Upper lobe of right lung (tissue), 1 donor: ENCODE data around the gene SEMA3A. TPM values are rescaled to one million over a fixed set of nuclear protein-coding genes. Genes with fewer than 3 reads are reported as not detected.
"Not testable (repeated sequence)": the region's sequence is repeated elsewhere in the genome, so short reads cannot be mapped to it uniquely, and the experiment has no call there.

Experiments
- ATAC-seq: fragments of 200-7000 bp; cut with Tn5 transposase; one replicate; pipeline ENCODE4 v1.9.1; 2020; ENCODE audit warnings: mild to moderate bottlenecking, moderate library complexity
- DNase-seq: peaks from one replicate; pipeline ENCODE4 v3.0.0-alpha.2; 2020
- H3K27ac ChIP-seq: fragments of 200-600 bp; one replicate; pipeline ENCODE4 v1.8.0; 2022
- H3K27me3 ChIP-seq: fragments of 200-600 bp; one replicate; pipeline ENCODE4 v1.8.0; 2022; ENCODE audit warnings: mild to moderate bottlenecking
- H3K36me3 ChIP-seq: fragments of 200-600 bp; one replicate; pipeline ENCODE4 v1.8.0; 2022
- H3K4me1 ChIP-seq: fragments of 200-600 bp; one replicate; pipeline ENCODE4 v1.8.0; 2022
- H3K4me3 ChIP-seq: fragments of 200-600 bp; one replicate; pipeline ENCODE4 v1.8.0; 2022; ENCODE audit warnings: mild to moderate bottlenecking
- H3K9me3 ChIP-seq: fragments of 200-600 bp; one replicate; pipeline ENCODE4 v1.8.0; 2022
- intact Hi-C: fragments of 100-400 bp; cut with DNase I; formaldehyde crosslinking; loops from one replicate; pipeline ENCODE4 v1.11.0; 2022
- total RNA-seq: library from RNA; stranded (reverse); fragmentation: NEBNext Ultra II Directional; extraction: Animal tissue kit (Norgen Biotek cat#: 25700); gene quantifications from one replicate; pipeline ENCODE4 v1.2.1, GENCODE V29; 2021
- TF ChIP-seq, protein P1 (sequence below): fragments of 200-600 bp; IDR thresholded peaks from one replicate; pipeline ENCODE4 v1.8.0; 2022; ENCODE audit warnings: antibody characterized with exemption
- donor health status: DM: no; HTN: yes; CAD: no; lungs with severe emphysema.

Gene SEMA3A
- total RNA-seq, 1 donor from 2014 or later: 12.0 TPM

- Histone ChIP-seq H3K36me3 (no peaks in the 10 kb centered on the region), H3K4me3 (no peak overlapping the region), H3K9me3 (no peaks in the 10 kb centered on the region), H3K4me1 (no peaks in the 10 kb centered on the region), H3K27me3 (no peaks in the 10 kb centered on the region), H3K27ac (no peak overlapping the region)
- DNase-seq: no peak
- ATAC-seq: no peak
- TF ChIP-seq, protein P1, sequence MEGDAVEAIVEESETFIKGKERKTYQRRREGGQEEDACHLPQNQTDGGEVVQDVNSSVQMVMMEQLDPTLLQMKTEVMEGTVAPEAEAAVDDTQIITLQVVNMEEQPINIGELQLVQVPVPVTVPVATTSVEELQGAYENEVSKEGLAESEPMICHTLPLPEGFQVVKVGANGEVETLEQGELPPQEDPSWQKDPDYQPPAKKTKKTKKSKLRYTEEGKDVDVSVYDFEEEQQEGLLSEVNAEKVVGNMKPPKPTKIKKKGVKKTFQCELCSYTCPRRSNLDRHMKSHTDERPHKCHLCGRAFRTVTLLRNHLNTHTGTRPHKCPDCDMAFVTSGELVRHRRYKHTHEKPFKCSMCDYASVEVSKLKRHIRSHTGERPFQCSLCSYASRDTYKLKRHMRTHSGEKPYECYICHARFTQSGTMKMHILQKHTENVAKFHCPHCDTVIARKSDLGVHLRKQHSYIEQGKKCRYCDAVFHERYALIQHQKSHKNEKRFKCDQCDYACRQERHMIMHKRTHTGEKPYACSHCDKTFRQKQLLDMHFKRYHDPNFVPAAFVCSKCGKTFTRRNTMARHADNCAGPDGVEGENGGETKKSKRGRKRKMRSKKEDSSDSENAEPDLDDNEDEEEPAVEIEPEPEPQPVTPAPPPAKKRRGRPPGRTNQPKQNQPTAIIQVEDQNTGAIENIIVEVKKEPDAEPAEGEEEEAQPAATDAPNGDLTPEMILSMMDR: no peak
- intact Hi-C loops: no loop called here
Measured at GRCh38 chr7:84069999-84070500, 124.5 kb downstream of the SEMA3A start.

GRCh38 chr7:84069033-84069432 is 125.6 kb downstream of the SEMA3A start:
- Histone ChIP-seq H3K27me3 (no peaks in the 10 kb centered on the region), H3K36me3 (no peaks in the 10 kb centered on the region), H3K4me3 (no peak overlapping the region), H3K27ac (no peak overlapping the region), H3K9me3 (no peaks in the 10 kb centered on the region), H3K4me1 (no peaks in the 10 kb centered on the region)
- ATAC-seq: no peak
- intact Hi-C loops: no loop called here
- TF ChIP-seq, protein P1: no peak
- DNase-seq: no peak

DNA sequence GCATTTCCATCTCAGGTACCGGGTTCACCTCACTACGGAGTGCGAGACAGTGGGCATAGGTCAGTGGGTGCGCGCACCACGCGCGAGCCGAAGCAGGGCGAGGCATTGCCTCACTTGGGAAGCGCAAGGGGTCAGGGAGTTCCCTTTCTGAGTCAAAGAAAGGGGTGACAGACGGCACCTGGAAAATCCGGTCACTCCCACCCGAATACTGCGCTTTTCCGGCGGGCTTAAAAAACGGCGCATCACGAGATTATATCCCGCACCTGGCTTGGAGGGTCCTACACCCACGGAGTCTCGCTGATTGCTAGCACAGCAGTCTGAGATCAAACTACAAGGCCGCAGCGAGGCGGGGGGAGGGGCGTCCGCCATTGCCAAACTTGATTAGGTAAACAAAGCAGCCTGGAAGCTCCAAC is 132.1 kb downstream of the SEMA3A start:
- H3K4me1 ChIP-seq, DNase-seq, H3K9me3 ChIP-seq, H3K27me3 ChIP-seq, H3K36me3 ChIP-seq, intact Hi-C loops, H3K27ac ChIP-seq, ATAC-seq, H3K4me3 ChIP-seq: not testable (repeated sequence)

DNA sequence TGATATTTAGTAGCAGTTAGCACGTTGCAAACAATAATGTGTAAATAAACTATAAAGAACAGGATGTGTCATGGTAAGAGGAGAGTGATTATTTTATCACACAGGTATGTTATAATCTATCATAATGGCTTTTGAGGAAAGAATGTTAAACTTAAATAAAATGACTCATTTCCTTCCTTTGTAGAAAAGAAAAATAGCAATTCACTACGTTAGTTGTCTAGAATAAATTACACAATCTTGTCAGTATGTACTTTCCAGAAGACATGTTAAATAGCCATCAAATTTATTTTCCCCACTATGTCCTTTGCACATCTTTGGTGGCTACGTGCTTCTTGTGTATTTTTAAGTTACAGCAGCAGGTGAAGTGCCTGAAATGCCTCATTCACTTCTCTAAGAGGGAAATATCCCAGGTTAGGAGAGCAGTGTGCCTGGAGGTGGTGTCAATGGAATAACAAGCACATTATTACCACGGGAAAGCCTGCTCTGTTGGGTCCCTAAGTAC is 133.8 kb downstream of the SEMA3A start:
- Histone ChIP-seq H3K27ac (no peak overlapping the region), H3K4me1 (no peaks in the 10 kb centered on the region), H3K4me3 (no peak overlapping the region), H3K36me3 (no peaks in the 10 kb centered on the region), H3K9me3 (no peaks in the 10 kb centered on the region), H3K27me3 (no peaks in the 10 kb centered on the region)
- TF ChIP-seq, protein P1: no peak
- no peak for DNase-seq
- ATAC-seq: no peak
- intact Hi-C loops: no loop called here

DNA sequence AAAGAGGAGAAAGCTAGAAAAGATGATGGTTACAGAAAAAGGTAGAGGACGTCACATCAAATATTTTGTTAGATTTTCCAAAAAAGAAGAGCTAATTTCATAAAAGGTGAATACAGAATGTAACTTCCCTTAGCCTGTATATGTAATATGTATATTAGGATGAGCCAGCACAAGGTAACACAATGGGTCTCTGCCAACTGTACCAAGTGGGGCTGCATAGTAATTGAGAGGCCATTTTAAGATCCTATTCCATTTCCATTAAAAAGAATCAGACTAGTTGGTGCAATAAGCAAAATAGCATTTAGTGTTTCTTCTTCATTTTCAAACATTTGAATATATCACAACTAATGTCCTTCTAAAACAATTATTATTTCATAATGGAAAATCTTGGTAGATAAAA is 134.6 kb downstream of the SEMA3A start:
- ATAC-seq: no peak
- no peak for DNase-seq
- TF ChIP-seq, protein P1: no peak
- Histone ChIP-seq H3K27ac (no peak overlapping the region), H3K27me3 (no peaks in the 10 kb centered on the region), H3K36me3 (no peaks in the 10 kb centered on the region), H3K9me3 (no peaks in the 10 kb centered on the region), H3K4me1 (no peaks in the 10 kb centered on the region), H3K4me3 (no peak overlapping the region)
- intact Hi-C loops: no loop called here

DNA sequence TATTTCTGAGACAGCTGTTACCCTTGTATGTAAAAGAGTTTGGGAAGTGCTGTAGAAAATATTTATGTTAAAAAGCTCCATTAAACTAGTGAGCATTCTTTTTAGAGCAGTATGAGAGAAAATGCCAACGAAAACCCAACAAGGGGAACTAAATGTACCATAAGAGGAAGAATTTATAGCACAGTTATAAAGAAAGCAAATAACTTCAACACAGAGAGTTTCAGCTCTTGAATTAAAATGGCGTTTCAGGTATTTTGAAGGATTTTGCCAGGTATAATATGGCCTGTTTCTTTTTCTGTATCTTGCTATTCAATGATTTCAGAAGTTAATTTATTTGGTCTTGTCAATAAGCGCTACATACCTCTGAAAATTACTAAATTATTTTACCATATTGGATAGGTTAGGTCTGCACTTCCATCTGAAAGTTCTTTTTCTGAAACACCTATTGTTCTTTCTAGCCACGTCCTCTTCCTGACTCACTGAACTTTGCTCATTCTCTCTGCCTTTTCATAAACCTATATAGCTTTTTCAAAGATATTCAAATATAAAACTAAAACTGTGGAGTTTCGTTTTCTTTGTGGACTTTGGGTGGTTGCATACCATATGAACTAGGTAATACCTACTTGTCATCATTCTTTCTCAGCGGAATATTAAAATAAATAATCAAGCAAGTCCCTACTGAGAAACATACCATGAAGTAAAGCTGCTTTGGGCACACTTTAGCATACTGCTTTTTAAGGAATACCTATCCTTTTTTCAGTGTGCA is 136.1 kb downstream of the SEMA3A start:
- ATAC-seq: no peak
- H3K36me3 ChIP-seq: no peaks in the 10 kb centered on the region
- TF ChIP-seq, protein P1: no peak
- no peaks in the 10 kb centered on the region for H3K27me3 ChIP-seq
- intact Hi-C loops: no loop called here
- no peaks in the 10 kb centered on the region for H3K9me3 ChIP-seq
- H3K4me1 ChIP-seq: no peaks in the 10 kb centered on the region
- DNase-seq: no peak
- no peak overlapping the region for H3K27ac ChIP-seq
- no peak overlapping the region for H3K4me3 ChIP-seq
